HG03460 (cell line): ENCODE results near the gene NUFIP2.
"Not testable (repeated sequence)": the region's sequence is repeated elsewhere in the genome, so short reads cannot be mapped to it uniquely, and the experiment has no call there.

Experiments
- ATAC-seq: cut with Tn5 transposase; IDR thresholded peaks from one replicate; pipeline ENCODE4 v1.9.1; 2021; ENCODE audit not compliant: unreplicated experiment

The NUFIP2 gene

GRCh38 chr17:29240968-29241963, 52.7 kb downstream of the NUFIP2 start:
- ATAC-seq, result no peak

- ATAC-seq, result no peak
Measured at GRCh38 chr17:29240477-29240876, 53.5 kb downstream of the NUFIP2 start.

GRCh38 chr17:29238133-29238850, 55.7 kb downstream of the NUFIP2 start:
- ATAC-seq, result no peak

- ATAC-seq, result no peak
Measured at GRCh38 chr17:29237476-29238132, 56.3 kb downstream of the NUFIP2 start.

GRCh38 chr17:29235904-29236303, 58.0 kb downstream of the NUFIP2 start:
- no peak for ATAC-seq

- ATAC-seq, result not testable (repeated sequence)
Measured at GRCh38 chr17:29234972-29235371, 59.0 kb downstream of the NUFIP2 start.

GRCh38 chr17:29233301-29233700, 60.6 kb downstream of the NUFIP2 start:
- ATAC-seq, result no peak

- ATAC-seq, result no peak
Measured at GRCh38 chr17:29225396-29225795, 68.6 kb downstream of the NUFIP2 start.

- not testable (repeated sequence) for ATAC-seq
Measured at GRCh38 chr17:29221338-29221737, 72.6 kb downstream of the NUFIP2 start.

GRCh38 chr17:29219378-29220047, 74.4 kb downstream of the NUFIP2 start:
- no peak for ATAC-seq

GRCh38 chr17:29216856-29217255, 77.1 kb downstream of the NUFIP2 start:
- ATAC-seq, result no peak

GRCh38 chr17:29216181-29216580, 77.8 kb downstream of the NUFIP2 start:
- ATAC-seq, result no peak

- ATAC-seq, result no peak
Measured at GRCh38 chr17:29215717-29216116, 78.2 kb downstream of the NUFIP2 start.

- ATAC-seq, result no peak
Measured at GRCh38 chr17:29215174-29215573, 78.8 kb downstream of the NUFIP2 start.

GRCh38 chr17:29214215-29215146, 79.5 kb downstream of the NUFIP2 start:
- no peak for ATAC-seq

GRCh38 chr17:29212681-29213121, 81.2 kb downstream of the NUFIP2 start:
- ATAC-seq, result no peak

- ATAC-seq, result no peak
Measured at GRCh38 chr17:29212094-29212631, 81.8 kb downstream of the NUFIP2 start.

- ATAC-seq, result no peak
Measured at GRCh38 chr17:29210879-29211278, 83.1 kb downstream of the NUFIP2 start.

GRCh38 chr17:29209073-29209472, 84.9 kb downstream of the NUFIP2 start:
- no peak for ATAC-seq
